Measurements from ENCODE around the gene KCNT2. TPM values are rescaled to one million over a fixed set of nuclear protein-coding genes. Genes with fewer than 3 reads are reported as not detected.

The KCNT2 gene
- polyA plus RNA-seq, 1 donor from 2014 or later = 21.4 TPM

- no peaks in the 10 kb centered on the region for H3K9me2 ChIP-seq (ENCODE audit: insufficient read depth, low read length)
- H3K4me2 ChIP-seq (ENCODE audit: low read length) = no peak overlapping the region
- H3K27me3 ChIP-seq (ENCODE audit: insufficient read depth, low read depth, low read length) = no peaks in the 10 kb centered on the region
- H3K9me3 ChIP-seq (ENCODE audit: low read length) = no peaks in the 10 kb centered on the region
- H3F3A ChIP-seq (ENCODE audit: insufficient read depth, low read length, poor library complexity, severe bottlenecking) = no peaks in the 10 kb centered on the region
- no peak overlapping the region for H3K9ac ChIP-seq (ENCODE audit: low read length)
- H3K27ac ChIP-seq (ENCODE audit: low read length) = no peak overlapping the region
- no peaks in the 10 kb centered on the region for H3K79me2 ChIP-seq (replicated peaks; ENCODE audit: insufficient read depth, low read length)
- no peak for TF ChIP-seq MXI1 (conservative IDR thresholded peaks at IDR 0.05; ENCODE audit: poor library complexity, severe bottlenecking)
- no peak for TF ChIP-seq POLR2AphosphoS5 (IDR thresholded peaks at IDR 0.05)
- TF ChIP-seq CTCF (IDR thresholded peaks at IDR 0.05; ENCODE audit: poor library complexity, severe bottlenecking) = no peak
- TF ChIP-seq REST (IDR thresholded peaks at IDR 0.05; ENCODE audit: borderline replicate concordance) = no peak
- no peak for TF ChIP-seq TAF1 (IDR thresholded peaks at IDR 0.05; ENCODE audit: low read depth)
- TF ChIP-seq SMC3 (conservative IDR thresholded peaks at IDR 0.05; ENCODE audit: poor library complexity) = no peak
- TF ChIP-seq EZH2 (IDR thresholded peaks at IDR 0.05; ENCODE audit: borderline replicate concordance, insufficient read depth, low read length, poor library complexity, severe bottlenecking) = no peak
- no peak for TF ChIP-seq EP300 (conservative IDR thresholded peaks at IDR 0.05; ENCODE audit: poor library complexity, severe bottlenecking)
- no peak for TF ChIP-seq RAD21 (conservative IDR thresholded peaks at IDR 0.05)
- H4K20me1 ChIP-seq (ENCODE audit: insufficient read depth) = no peaks in the 10 kb centered on the region
- no peak overlapping the region for H2AFZ ChIP-seq (ENCODE audit: low read depth, low read length)
- H3K4me3 ChIP-seq (ENCODE audit: low read length) = no peak overlapping the region
- H3K36me3 ChIP-seq (ENCODE audit: insufficient read depth, low read length) = no peaks in the 10 kb centered on the region
Measured at GRCh38 chr1:196544617-196545016, 63.6 kb downstream of the KCNT2 start.

GRCh38 chr1:196543833-196544232 is 64.4 kb downstream of the KCNT2 start:
- H3F3A ChIP-seq (ENCODE audit: insufficient read depth, low read length, poor library complexity, severe bottlenecking) = no peaks in the 10 kb centered on the region
- no peak overlapping the region for H2AFZ ChIP-seq (ENCODE audit: low read depth, low read length)
- no peaks in the 10 kb centered on the region for H3K79me2 ChIP-seq (replicated peaks; ENCODE audit: insufficient read depth, low read length)
- no peaks in the 10 kb centered on the region for H3K9me2 ChIP-seq (ENCODE audit: insufficient read depth, low read length)
- no peaks in the 10 kb centered on the region for H3K36me3 ChIP-seq (ENCODE audit: insufficient read depth, low read length)
- TF ChIP-seq EZH2 (IDR thresholded peaks at IDR 0.05; ENCODE audit: borderline replicate concordance, insufficient read depth, low read length, poor library complexity, severe bottlenecking) (no peak), TAF1 (IDR thresholded peaks at IDR 0.05; ENCODE audit: low read depth) (no peak), POLR2AphosphoS5 (IDR thresholded peaks at IDR 0.05) (no peak), MXI1 (conservative IDR thresholded peaks at IDR 0.05; ENCODE audit: poor library complexity, severe bottlenecking) (no peak), REST (IDR thresholded peaks at IDR 0.05; ENCODE audit: borderline replicate concordance) (no peak), CTCF (IDR thresholded peaks at IDR 0.05; ENCODE audit: poor library complexity, severe bottlenecking) (no peak), EP300 (conservative IDR thresholded peaks at IDR 0.05; ENCODE audit: poor library complexity, severe bottlenecking) (no peak), RAD21 (conservative IDR thresholded peaks at IDR 0.05) (no peak), SMC3 (conservative IDR thresholded peaks at IDR 0.05; ENCODE audit: poor library complexity) (no peak)
- H3K27me3 ChIP-seq (ENCODE audit: insufficient read depth, low read depth, low read length) = no peaks in the 10 kb centered on the region
- H3K9me3 ChIP-seq (ENCODE audit: low read length) = no peaks in the 10 kb centered on the region
- no peak overlapping the region for H3K4me3 ChIP-seq (ENCODE audit: low read length)
- H4K20me1 ChIP-seq (ENCODE audit: insufficient read depth) = no peaks in the 10 kb centered on the region
- no peak overlapping the region for H3K27ac ChIP-seq (ENCODE audit: low read length)
- no peak overlapping the region for H3K9ac ChIP-seq (ENCODE audit: low read length)
- no peak overlapping the region for H3K4me2 ChIP-seq (ENCODE audit: low read length)

Measured in neural cell (in vitro differentiated cells).